Measurements from ENCODE around the gene XXYLT1. TPM values are rescaled to one million over a fixed set of nuclear protein-coding genes. Genes with fewer than 3 reads are reported as not detected.
A peak's percentile ranks its signal among the peaks of the same experiment; 100 is the strongest.

XXYLT1 gene
- total and polyA plus RNA-seq, 9 of the 15 experiments (the other 6 are each of a cell fraction or from before 2014, with no cell fraction given), result 1.9 to 18.9 (median 15.0) TPM

- H3K79me2 ChIP-seq (ENCODE audit: control insufficient read depth, insufficient read depth, low read length), result peaks cover 33% of the 10 kb centered on the region
- H3K27me3 ChIP-seq (ENCODE audit: control insufficient read depth in 2 of 2, insufficient read depth in 2 of 2, low read length in 2 of 2), result no peaks in the 10 kb centered on the region
- no TSS peak for BruUV-seq (replicated peaks)
- ChIA-PET POLR2A (interaction anchor here (4.1 kb wide), 1 partner anchor 11 kb away, joined by 20 read pairs; no protein-coding TSS in a partner anchor), CTCF (ENCODE audit: low intra/inter-chr PET ratio) (no interaction called here)
- no peaks in the 10 kb centered on the region for H3K9me1 ChIP-seq (ENCODE audit: control insufficient read depth, insufficient read depth, low read length)
- H3K4me3 ChIP-seq, result no peak overlapping the region
- FAIRE-seq (no peak), DNase-seq (ENCODE audit: extremely low read depth in 1 of 4, low spot score in 3 of 4) (no peak), ATAC-seq (no peak)
- no peak overlapping the region for H3K4me2 ChIP-seq (ENCODE audit: insufficient read depth, low read length)
- intact Hi-C loops (cut with micrococcal nuclease) (loop anchor here (5.0 to 10.0 kb wide), 2 partner anchors 72 to 75 kb away; no protein-coding TSS in a partner anchor), in situ Hi-C loops (cut with MboI) (no loop called here)
- H4K20me1 ChIP-seq (replicated peaks; ENCODE audit: control insufficient read depth, insufficient read depth, low read length), result no peaks in the 10 kb centered on the region
- no peaks in the 10 kb centered on the region for H3K36me3 ChIP-seq (ENCODE audit: control insufficient read depth, insufficient read depth, low read length)
- no peak overlapping the region for H3K27ac ChIP-seq (ENCODE audit: extremely low read depth, low read depth, low read length)
- WGBS (ENCODE audit: insufficient coverage, low coverage, missing lambda C conversion rate), result 63% methylated on average over 1 of the region's 1 CpG
- no peak overlapping the region for H2AFZ ChIP-seq (ENCODE audit: low read depth, low read length)
- peak; percentile 39 for TF ChIP-seq MEIS2 (IDR thresholded peaks at IDR 0.05; ENCODE audit: partially characterized antibody)
- no peak for TF ChIP-seq ZNF224 (CRISPR knock-in tag; IDR thresholded peaks at IDR 0.05)
- TF ChIP-seq PBX2 (CRISPR knock-in tag; IDR thresholded peaks at IDR 0.05; ENCODE audit: low read depth), result no peak
- peak; percentile 40; the same call in 1 of the 2 replicates for TF ChIP-seq PBX2 (tag; conservative IDR thresholded peaks at IDR 0.05; ENCODE audit: low read depth)
- H3K9ac ChIP-seq (ENCODE audit: insufficient read depth in 1 of 2, low read depth in 2 of 2, low read length in 2 of 2), result no peak overlapping the region
- peaks cover 6% of the 10 kb centered on the region for H3K9me3 ChIP-seq (replicated peaks; ENCODE audit: control insufficient read depth, insufficient read depth, low read depth, low read length)
- peaks cover 8 to 28% of the 10 kb centered on the region in 2 experiments; a peak in 4 of 5 replicates for H3K4me1 ChIP-seq (replicated peaks in 1 of 2; ENCODE audit: control insufficient read depth in 2 of 2, insufficient read depth in 2 of 2, low read length in 2 of 2)
Measured at GRCh38 chr3:195189821-195190220, 81.1 kb downstream of the XXYLT1 start.

Measured in K562 (cell line).